ENCODE data around the gene USP6. TPM values are rescaled to one million over a fixed set of nuclear protein-coding genes. Genes with fewer than 3 reads are reported as not detected.

The USP6 gene
- total RNA-seq, 1 experiment from 2014 or later = 0.24 TPM

DNA sequence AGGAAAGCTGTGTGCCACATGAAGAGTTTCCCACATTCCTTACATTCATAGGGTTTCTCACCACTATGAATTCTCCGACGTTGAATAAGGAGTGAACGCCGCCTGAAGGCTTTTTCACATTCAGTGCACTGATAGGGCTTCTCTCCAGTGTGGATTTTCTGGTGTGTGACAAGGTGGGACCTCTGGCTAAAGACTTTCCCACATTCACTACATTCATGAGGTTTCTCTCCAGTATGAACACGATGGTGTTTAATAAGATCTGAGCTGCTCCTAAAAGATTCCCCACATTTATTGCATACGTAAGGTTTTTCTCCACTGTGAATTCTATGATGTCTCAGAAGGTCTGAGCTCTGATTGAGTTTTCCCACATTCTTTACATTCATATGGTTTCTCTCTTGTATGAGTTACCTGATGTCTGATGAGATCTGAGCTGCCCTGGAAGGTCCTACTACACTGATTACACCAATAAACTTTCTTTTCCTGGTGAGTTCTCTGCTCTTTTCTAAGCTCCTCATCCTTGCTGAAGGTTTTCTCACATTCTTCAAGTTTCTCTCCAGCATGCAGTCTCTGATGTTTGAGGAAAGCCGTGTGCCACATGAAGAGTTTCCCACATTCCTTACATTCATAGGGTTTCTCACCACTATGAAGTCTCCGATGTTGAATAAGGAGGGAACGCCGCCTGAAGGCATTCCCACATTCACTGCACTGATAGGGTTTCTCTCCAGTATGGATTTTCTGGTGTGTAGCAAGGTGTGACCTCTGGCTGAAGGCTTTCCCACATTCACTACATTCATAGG is 65.9 kb downstream of the USP6 start:
- TF ChIP-seq, protein P1, sequence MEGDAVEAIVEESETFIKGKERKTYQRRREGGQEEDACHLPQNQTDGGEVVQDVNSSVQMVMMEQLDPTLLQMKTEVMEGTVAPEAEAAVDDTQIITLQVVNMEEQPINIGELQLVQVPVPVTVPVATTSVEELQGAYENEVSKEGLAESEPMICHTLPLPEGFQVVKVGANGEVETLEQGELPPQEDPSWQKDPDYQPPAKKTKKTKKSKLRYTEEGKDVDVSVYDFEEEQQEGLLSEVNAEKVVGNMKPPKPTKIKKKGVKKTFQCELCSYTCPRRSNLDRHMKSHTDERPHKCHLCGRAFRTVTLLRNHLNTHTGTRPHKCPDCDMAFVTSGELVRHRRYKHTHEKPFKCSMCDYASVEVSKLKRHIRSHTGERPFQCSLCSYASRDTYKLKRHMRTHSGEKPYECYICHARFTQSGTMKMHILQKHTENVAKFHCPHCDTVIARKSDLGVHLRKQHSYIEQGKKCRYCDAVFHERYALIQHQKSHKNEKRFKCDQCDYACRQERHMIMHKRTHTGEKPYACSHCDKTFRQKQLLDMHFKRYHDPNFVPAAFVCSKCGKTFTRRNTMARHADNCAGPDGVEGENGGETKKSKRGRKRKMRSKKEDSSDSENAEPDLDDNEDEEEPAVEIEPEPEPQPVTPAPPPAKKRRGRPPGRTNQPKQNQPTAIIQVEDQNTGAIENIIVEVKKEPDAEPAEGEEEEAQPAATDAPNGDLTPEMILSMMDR (conservative IDR thresholded peaks at IDR 0.05; ENCODE audit: low read depth, low read length) = no peak
- TF ChIP-seq EZH2 (IDR thresholded peaks at IDR 0.05; ENCODE audit: borderline replicate concordance, low read depth, low read length, poor library complexity, severe bottlenecking) = no peak
- no peaks in the 10 kb centered on the region for H3K4me1 ChIP-seq (ENCODE audit: insufficient read depth, low read length, poor library complexity, severe bottlenecking)
- ChIA-PET POLR2A (ENCODE audit: low non-redundant PET) (no interaction called here), CTCF (interaction anchor here (0.6 kb wide), 1 partner anchor 15 kb away, joined by 5 read pairs; no protein-coding TSS in a partner anchor)
- no peaks in the 10 kb centered on the region for H3K27me3 ChIP-seq (replicated peaks; ENCODE audit: insufficient read depth, low read depth, low read length, poor library complexity)
- intact Hi-C loops (cut with micrococcal nuclease; ENCODE audit: unreplicated experiment) = no loop called here
- H3K27ac ChIP-seq (ENCODE audit: low read depth, low read length, poor library complexity, severe bottlenecking) = no peak overlapping the region
- DNase-seq (ENCODE audit: low spot score) = no peak
- peaks cover 96% of the 10 kb centered on the region for H3K9me3 ChIP-seq (ENCODE audit: low read depth, low read length, poor library complexity, severe bottlenecking)
- H3K36me3 ChIP-seq (ENCODE audit: insufficient read depth, low read length, poor library complexity, severe bottlenecking) = peaks cover 20% of the 10 kb centered on the region
- BruUV-seq (replicated peaks) = no TSS peak
- H3K4me3 ChIP-seq (ENCODE audit: low read depth, low read length, poor library complexity, severe bottlenecking) = no peak overlapping the region

DNA sequence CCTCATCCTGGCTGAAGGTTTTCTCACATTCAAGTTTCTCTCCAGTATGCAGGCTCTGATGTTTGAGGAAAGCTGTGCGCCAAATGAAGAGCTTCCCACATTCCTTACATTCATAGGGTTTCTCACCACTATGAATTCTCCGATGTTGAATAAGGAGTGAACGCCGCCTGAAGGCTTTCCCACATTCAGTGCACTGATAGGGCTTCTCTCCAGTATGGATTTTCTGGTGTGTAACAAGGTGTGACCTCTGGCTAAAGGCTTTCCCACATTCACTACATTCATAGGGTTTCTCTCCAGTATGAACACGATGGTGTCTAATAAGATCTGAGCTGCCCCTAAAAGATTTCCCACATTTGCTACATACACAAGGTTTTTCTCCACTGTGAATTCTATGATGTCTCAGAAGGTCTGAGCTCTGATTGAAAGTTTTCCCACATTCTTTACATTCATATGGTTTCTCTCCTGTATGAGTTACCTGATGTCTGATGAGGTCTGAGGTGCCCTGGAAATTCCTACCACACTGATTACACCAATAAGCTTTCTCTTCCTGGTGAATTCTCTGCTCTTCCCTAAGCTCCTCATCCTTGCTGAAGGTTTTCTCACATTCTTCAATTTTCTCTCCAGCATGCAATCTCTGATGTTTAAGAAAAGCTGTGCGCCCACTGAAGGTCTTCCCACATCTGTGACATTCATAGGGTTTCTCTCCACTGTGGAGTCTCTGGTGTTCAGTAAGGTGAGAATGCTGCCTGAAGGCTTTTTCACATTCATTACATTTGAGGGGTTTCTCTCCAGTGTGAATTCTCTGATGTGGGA is 67.0 kb downstream of the USP6 start:
- BruUV-seq (replicated peaks) = no TSS peak
- TF ChIP-seq EZH2 (IDR thresholded peaks at IDR 0.05; ENCODE audit: borderline replicate concordance, low read depth, low read length, poor library complexity, severe bottlenecking) = no peak
- TF ChIP-seq, protein P1 (conservative IDR thresholded peaks at IDR 0.05; ENCODE audit: low read depth, low read length) = no peak
- POLR2A ChIA-PET (ENCODE audit: low non-redundant PET) = no interaction called here
- Histone ChIP-seq H3K4me1 (ENCODE audit: insufficient read depth, low read length, poor library complexity, severe bottlenecking) (no peaks in the 10 kb centered on the region), H3K36me3 (ENCODE audit: insufficient read depth, low read length, poor library complexity, severe bottlenecking) (peaks cover 31% of the 10 kb centered on the region), H3K9me3 (ENCODE audit: low read depth, low read length, poor library complexity, severe bottlenecking) (peaks cover 98% of the 10 kb centered on the region), H3K4me3 (ENCODE audit: low read depth, low read length, poor library complexity, severe bottlenecking) (no peak overlapping the region), H3K27ac (ENCODE audit: low read depth, low read length, poor library complexity, severe bottlenecking) (no peak overlapping the region), H3K27me3 (replicated peaks; ENCODE audit: insufficient read depth, low read depth, low read length, poor library complexity) (no peaks in the 10 kb centered on the region)
- DNase-seq (ENCODE audit: low spot score) = no peak
- CTCF ChIA-PET = no interaction called here
- intact Hi-C loops (cut with micrococcal nuclease; ENCODE audit: unreplicated experiment) = no loop called here

DNA sequence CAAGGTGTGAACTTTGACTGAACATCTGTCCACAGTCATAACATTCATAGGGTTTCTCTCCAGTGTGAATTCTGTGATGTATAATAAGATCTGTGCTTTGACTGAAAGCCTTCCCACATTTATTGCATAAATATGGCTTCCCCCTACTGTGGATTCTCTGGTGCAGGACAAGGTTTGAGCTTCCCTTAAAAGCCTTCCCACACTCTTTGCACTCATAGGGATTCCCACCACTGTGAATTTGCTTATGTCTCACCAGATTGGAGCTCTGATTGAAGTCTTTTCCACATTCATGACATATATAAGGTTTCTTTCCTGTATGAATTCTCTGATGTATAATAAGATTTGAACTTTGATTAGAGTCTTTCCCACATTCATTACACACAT is 67.6 kb downstream of the USP6 start:
- intact Hi-C loops (cut with micrococcal nuclease; ENCODE audit: unreplicated experiment) = no loop called here
- no peak for DNase-seq (ENCODE audit: low spot score)
- ChIA-PET POLR2A (ENCODE audit: low non-redundant PET) (no interaction called here), CTCF (no interaction called here)
- H3K36me3 ChIP-seq (ENCODE audit: insufficient read depth, low read length, poor library complexity, severe bottlenecking) = peaks cover 36% of the 10 kb centered on the region
- no peaks in the 10 kb centered on the region for H3K27me3 ChIP-seq (replicated peaks; ENCODE audit: insufficient read depth, low read depth, low read length, poor library complexity)
- H3K4me1 ChIP-seq (ENCODE audit: insufficient read depth, low read length, poor library complexity, severe bottlenecking) = no peaks in the 10 kb centered on the region
- no peak for TF ChIP-seq EZH2 (IDR thresholded peaks at IDR 0.05; ENCODE audit: borderline replicate concordance, low read depth, low read length, poor library complexity, severe bottlenecking)
- TF ChIP-seq, protein P1 (conservative IDR thresholded peaks at IDR 0.05; ENCODE audit: low read depth, low read length) = no peak
- H3K9me3 ChIP-seq (ENCODE audit: low read depth, low read length, poor library complexity, severe bottlenecking) = peaks cover 98% of the 10 kb centered on the region
- no TSS peak for BruUV-seq (replicated peaks)
- no peak overlapping the region for H3K4me3 ChIP-seq (ENCODE audit: low read depth, low read length, poor library complexity, severe bottlenecking)
- H3K27ac ChIP-seq (ENCODE audit: low read depth, low read length, poor library complexity, severe bottlenecking) = no peak overlapping the region

Data from A673 (cell line).